CD4-positive, alpha-beta memory T cell (primary cell): ENCODE results near the gene LPAR5. TPM values are rescaled to one million over a fixed set of nuclear protein-coding genes. Genes with fewer than 3 reads are reported as not detected.

Experiments
- CTCF ChIA-PET: fragments of 350-600 bp; sonication (Branson Sonifier 250); formaldehyde crosslinking; loops from one replicate; lab custom pipeline; 2021; ENCODE audit warnings: inconsistent platforms; ENCODE audit not compliant: partially characterized antibody; lab: Charles Lee
- POLR2A ChIA-PET: fragments of 350-600 bp; sonication (Branson Sonifier 250); formaldehyde crosslinking; loops from one replicate; lab custom pipeline; 2021; ENCODE audit not compliant: partially characterized antibody; lab: Charles Lee
- DNase-seq, 5 donors: peaks; one replicate each; pipeline versions ENCODE4 v3.0.0 to v3.0.0-alpha.2; 2020 to 2022; ENCODE audit warnings: mixed read lengths in 1 of 5
- H3K27ac ChIP-seq: one replicate; pipeline ENCODE4 v1.7.0; 2013; ENCODE audit warnings: low read depth, low read length
- H3K27me3 ChIP-seq: 2 replicates; pipeline ENCODE4 v1.7.0; 2013; ENCODE audit warnings: mild to moderate bottlenecking, low read length, moderate library complexity; ENCODE audit not compliant: insufficient read depth
- H3K36me3 ChIP-seq: 2 replicates; pipeline ENCODE4 v1.7.0; 2013; ENCODE audit warnings: mild to moderate bottlenecking, low read length, moderate library complexity; ENCODE audit not compliant: insufficient read depth
- H3K4me1 ChIP-seq: 2 replicates; pipeline ENCODE4 v1.7.0; 2013; ENCODE audit warnings: mild to moderate bottlenecking, low read length, moderate library complexity; ENCODE audit not compliant: insufficient read depth
- H3K4me3 ChIP-seq, 2 donors: one replicate each; pipeline ENCODE4 v1.7.0; 2013; ENCODE audit warnings: low read length in 2 of 2, mild to moderate bottlenecking in 1 of 2
- H3K9me3 ChIP-seq, 2 donors: one replicate each; pipeline ENCODE4 v1.7.0; 2013; ENCODE audit warnings: low read length in 2 of 2, control low read depth in 1 of 2; ENCODE audit not compliant: control insufficient read depth in 1 of 2
- H3K27ac Mint-ChIP-seq, 7 donors: one replicate each; pipeline ENCODE4 v1.8.0; 2020 to 2021; ENCODE audit warnings: mixed read lengths in 7 of 7, mild to moderate bottlenecking in 6 of 7, inconsistent platforms in 3 of 7, moderate library complexity in 3 of 7
- H3K27me3 Mint-ChIP-seq, 2 donors: one replicate each; pipeline ENCODE4 v1.8.0; 2020 to 2021; ENCODE audit warnings: mixed read lengths in 2 of 2
- H3K36me3 Mint-ChIP-seq, 2 donors: one replicate each; pipeline ENCODE4 v1.8.0; 2020 to 2021; ENCODE audit warnings: mixed read lengths in 2 of 2, inconsistent platforms in 1 of 2, mild to moderate bottlenecking in 1 of 2
- H3K4me1 Mint-ChIP-seq, 4 donors: one replicate each; pipeline ENCODE4 v1.8.0; 2020 to 2021; ENCODE audit warnings: mixed read lengths in 4 of 4, mild to moderate bottlenecking in 1 of 4
- H3K4me3 Mint-ChIP-seq, 8 donors: one replicate each; pipeline ENCODE4 v1.8.0; 2020 to 2021; ENCODE audit warnings: mixed read lengths in 8 of 8, mild to moderate bottlenecking in 7 of 8, moderate library complexity in 6 of 8, inconsistent platforms in 3 of 8
- H3K9me3 Mint-ChIP-seq, 8 donors: one replicate each; pipeline ENCODE4 v1.8.0; 2020 to 2021; ENCODE audit warnings: mixed read lengths in 8 of 8, mild to moderate bottlenecking in 5 of 8, inconsistent platforms in 3 of 8, moderate library complexity in 1 of 8
- intact Hi-C: fragments of 100-400 bp; cut with micrococcal nuclease; formaldehyde crosslinking; loops from one replicate; pipeline ENCODE4 v1.15.1; 2023
- polyA plus RNA-seq, 2 donors: library from polyadenylated mRNA; unstranded; fragments of 300-500 nt; fragmentation: Illumina TruSeq; gene quantifications; one replicate each; pipeline ENCODE4 v1.2.3, GENCODE V29; 2021
- total RNA-seq, 2 experiments: library from RNA; stranded (reverse); gene quantifications; one replicate each; pipeline ENCODE4 v1.2.3, GENCODE V29; 2021

Gene LPAR5
- total and polyA plus RNA-seq, 4 experiments from 2014 or later, result 5.4 to 11.9 (median 10.6) TPM

DNA sequence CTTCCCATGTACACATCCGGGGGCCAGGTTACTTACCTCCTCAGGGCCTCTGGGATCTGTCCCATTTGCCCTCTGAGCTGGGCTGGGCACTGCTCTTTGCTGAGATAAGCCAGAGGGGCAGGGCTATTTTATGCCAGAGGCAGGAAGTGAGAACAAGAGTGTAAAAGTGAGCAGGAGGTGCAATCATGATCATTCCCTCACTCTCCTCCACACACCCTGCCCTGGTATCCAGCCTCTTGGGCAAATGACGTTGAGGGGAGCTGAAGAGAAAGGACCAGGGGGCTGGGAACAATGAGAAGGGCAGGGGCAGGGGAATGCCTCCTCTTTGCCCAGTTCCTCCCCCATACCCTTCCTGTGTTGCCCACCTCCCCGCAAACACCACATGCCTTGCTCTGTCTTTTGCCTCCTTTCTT is 4.2 kb downstream of the LPAR5 start:
- Mint-ChIP-seq H3K4me1 (peaks cover 37 to 76% (median 55%) of the 10 kb centered on the region in 4 donors), H3K36me3 (no peaks in the 10 kb centered on the region), H3K4me3 (peak overlapping the region; percentile 82 to 93 (median 88)), H3K27me3 (no peaks in the 10 kb centered on the region), H3K9me3 (no peaks in the 10 kb centered on the region), H3K27ac (peak overlapping the region; percentile 91 to 98 (median 97))
- peak overlapping the region; percentile 42 to 47 for H3K4me3 ChIP-seq
- H3K27me3 ChIP-seq, result no peaks in the 10 kb centered on the region
- H3K36me3 ChIP-seq, result no peaks in the 10 kb centered on the region
- intact Hi-C loops, result no loop called here
- ChIA-PET POLR2A (interaction anchor here (0.6 to 2.3 kb wide), 12 partner anchors 11 to 186 kb away, joined by 3 to 15 read pairs (median 3); partner anchors contain the start of genes ACRBP, CD27, COPS7A and ZNF384), CTCF (interaction anchor here (1.0 to 7.1 kb wide), 4 partner anchors 11 to 195 kb away, joined by 3 to 40 read pairs (median 3); no protein-coding TSS in a partner anchor)
- no peak for DNase-seq
- H3K27ac ChIP-seq, result peak overlapping the region; percentile 63
- no peaks in the 10 kb centered on the region for H3K9me3 ChIP-seq
- peaks cover 57% of the 10 kb centered on the region for H3K4me1 ChIP-seq

DNA sequence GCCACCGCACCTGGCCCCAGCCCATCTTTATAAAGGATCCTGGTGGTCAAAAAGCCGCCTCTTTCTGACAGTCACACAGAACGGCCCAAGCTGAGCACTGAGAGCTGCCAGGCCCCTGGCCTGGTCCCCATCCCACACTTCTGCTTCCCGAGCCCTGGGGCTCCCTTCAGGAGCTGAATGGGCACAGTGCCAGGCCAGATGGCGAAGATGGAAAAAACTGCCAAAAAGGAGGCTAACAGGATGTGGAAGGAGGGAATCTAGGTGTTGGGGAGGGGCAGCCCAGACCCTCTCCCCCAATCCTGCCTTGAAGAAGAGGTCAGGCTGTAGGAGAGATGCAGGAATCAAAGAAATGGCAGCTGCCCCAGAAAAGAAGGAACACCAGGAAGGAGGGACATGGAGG is 5.0 kb downstream of the LPAR5 start:
- peak overlapping the region; percentile 42 to 47 for H3K4me3 ChIP-seq
- H3K36me3 ChIP-seq, result no peaks in the 10 kb centered on the region
- peak overlapping the region in 6 of 7 donors; percentile 19 to 98 (median 96) for H3K27ac Mint-ChIP-seq
- H3K9me3 ChIP-seq, result no peaks in the 10 kb centered on the region
- intact Hi-C loops, result no loop called here
- no peak for DNase-seq
- no peaks in the 10 kb centered on the region for H3K36me3 Mint-ChIP-seq
- peak overlapping the region; percentile 82 to 93 (median 88) for H3K4me3 Mint-ChIP-seq
- POLR2A ChIA-PET, result interaction anchor here (0.5 to 2.3 kb wide), 5 partner anchors 17 to 93 kb away, joined by 3 to 15 read pairs (median 4); partner anchors contain the start of genes COPS7A and ZNF384
- H3K27me3 Mint-ChIP-seq, result no peaks in the 10 kb centered on the region
- CTCF ChIA-PET, result interaction anchor here (0.6 to 7.1 kb wide), 3 partner anchors 10 to 301 kb away, joined by 3 to 40 read pairs (median 4); no protein-coding TSS in a partner anchor
- peak overlapping the region; percentile 63 for H3K27ac ChIP-seq
- no peaks in the 10 kb centered on the region for H3K9me3 Mint-ChIP-seq
- H3K4me1 ChIP-seq, result peaks cover 57% of the 10 kb centered on the region
- H3K4me1 Mint-ChIP-seq, result peaks cover 38 to 72% (median 52%) of the 10 kb centered on the region in 4 donors
- H3K27me3 ChIP-seq, result no peaks in the 10 kb centered on the region

DNA sequence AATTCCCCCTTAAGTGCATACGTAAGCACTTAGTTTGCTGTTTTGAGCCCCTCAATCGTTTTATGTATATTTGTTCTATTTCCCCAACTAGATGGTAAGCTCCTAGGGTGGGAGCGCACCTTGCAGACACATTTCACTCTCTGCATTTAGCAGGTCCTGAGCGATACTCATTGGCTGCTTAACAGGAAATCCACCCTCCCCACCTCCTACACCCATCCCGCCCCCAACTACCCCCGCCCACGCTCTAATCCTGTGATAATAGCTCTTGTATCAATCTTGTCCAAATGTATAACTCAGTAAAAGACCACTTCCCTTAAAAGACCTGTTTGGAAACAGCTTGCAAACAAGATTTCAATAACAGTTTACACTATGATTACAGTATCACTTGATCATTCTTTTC is 8.1 kb downstream of the LPAR5 start:
- peak overlapping the region; percentile 2 to 98 (median 92) for H3K27ac Mint-ChIP-seq
- Histone ChIP-seq H3K9me3 (no peaks in the 10 kb centered on the region), H3K27ac (peak overlapping the region; percentile 31), H3K4me1 (peaks cover 42% of the 10 kb centered on the region), H3K4me3 (peak overlapping the region in 1 of 2 donors; percentile 57), H3K27me3 (no peaks in the 10 kb centered on the region), H3K36me3 (no peaks in the 10 kb centered on the region)
- H3K4me3 Mint-ChIP-seq, result peak overlapping the region; percentile 81 to 96 (median 88)
- peaks cover 28 to 53% (median 36%) of the 10 kb centered on the region in 4 donors for H3K4me1 Mint-ChIP-seq
- H3K9me3 Mint-ChIP-seq, result no peaks in the 10 kb centered on the region
- ChIA-PET CTCF (interaction anchor here (0.6 to 1.5 kb wide), 8 partner anchors 9 to 203 kb away, joined by 3 to 10 read pairs (median 3); partner anchors contain the start of gene MLF2), POLR2A (interaction anchor here (0.6 to 1.8 kb wide), 7 partner anchors 8 to 316 kb away, joined by 3 to 11 read pairs (median 4); partner anchors contain the start of genes C12orf57, RNU7-1 and ZNF384)
- peak; percentile 42 to 63 (median 53) for DNase-seq
- no peaks in the 10 kb centered on the region for H3K36me3 Mint-ChIP-seq
- H3K27me3 Mint-ChIP-seq, result no peaks in the 10 kb centered on the region
- intact Hi-C loops, result no loop called here

DNA sequence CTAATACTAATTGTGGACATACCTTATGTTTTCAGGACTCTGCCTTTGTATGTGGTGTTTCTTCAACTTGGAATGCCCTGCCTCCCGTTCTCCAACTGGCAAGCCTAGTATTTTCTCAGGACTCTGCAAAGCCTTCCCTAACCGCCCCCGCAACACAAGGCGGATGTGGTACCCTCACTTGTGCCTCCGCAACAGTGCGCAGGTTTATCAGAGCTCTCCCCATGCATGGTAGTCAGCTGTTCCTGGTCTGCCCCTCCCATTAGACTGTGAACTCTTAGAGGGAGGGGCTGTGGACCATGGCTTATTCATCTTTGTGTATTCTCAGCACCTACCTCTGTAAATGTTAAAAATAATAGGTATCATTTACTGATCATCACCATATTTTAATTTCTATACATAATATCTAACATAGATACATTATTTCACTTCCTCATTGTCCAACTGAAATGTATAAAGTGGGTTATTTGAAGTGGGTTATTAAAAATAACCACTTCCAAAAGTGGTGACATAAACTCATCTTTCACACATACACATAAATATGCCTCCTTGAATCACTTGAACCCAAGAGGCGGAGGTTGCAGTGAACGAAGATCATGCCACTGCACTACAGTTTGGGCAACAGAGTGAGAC is 9.0 kb downstream of the LPAR5 start:
- ChIA-PET POLR2A (interaction anchor here (0.7 to 1.8 kb wide), 6 partner anchors 7 to 317 kb away, joined by 3 to 11 read pairs (median 4); partner anchors contain the start of genes C12orf57, RNU7-1 and ZNF384), CTCF (interaction anchor here (1.4 to 1.5 kb wide), 3 partner anchors 16 to 153 kb away, joined by 3 to 4 read pairs (median 3); no protein-coding TSS in a partner anchor)
- Mint-ChIP-seq H3K27ac (peak overlapping the region in 5 of 7 donors; percentile 30 to 98 (median 92)), H3K27me3 (no peaks in the 10 kb centered on the region), H3K4me3 (peak overlapping the region; percentile 81 to 96 (median 88)), H3K36me3 (no peaks in the 10 kb centered on the region), H3K4me1 (peaks cover 21 to 45% (median 28%) of the 10 kb centered on the region in 4 donors), H3K9me3 (no peaks in the 10 kb centered on the region)
- H3K27me3 ChIP-seq, result no peaks in the 10 kb centered on the region
- DNase-seq, result no peak
- peak overlapping the region; percentile 31 for H3K27ac ChIP-seq
- H3K4me1 ChIP-seq, result peaks cover 34% of the 10 kb centered on the region
- H3K9me3 ChIP-seq, result no peaks in the 10 kb centered on the region
- peak overlapping the region in 1 of 2 donors; percentile 57 for H3K4me3 ChIP-seq
- no peaks in the 10 kb centered on the region for H3K36me3 ChIP-seq
- intact Hi-C loops, result no loop called here

DNA sequence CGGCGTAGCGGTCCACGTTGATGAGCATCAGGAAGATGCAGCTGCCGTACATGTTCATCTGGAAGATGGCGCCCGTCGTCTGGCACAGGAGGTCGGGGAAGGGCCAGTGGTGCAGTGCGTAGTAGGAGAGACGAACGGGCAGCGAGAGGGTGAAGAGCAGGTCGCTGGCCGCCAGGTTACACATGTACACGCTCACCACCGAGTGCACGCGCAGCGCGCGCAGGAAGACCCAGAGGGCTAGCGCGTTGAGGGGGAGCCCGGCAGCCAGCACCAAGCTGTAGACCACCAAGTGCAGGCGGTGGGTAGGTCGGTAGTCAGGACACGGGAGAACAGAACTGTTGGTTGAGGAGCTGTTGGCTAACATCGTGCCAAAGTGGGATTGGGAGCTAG is 14.9 kb downstream of the LPAR5 start:
- H3K4me1 Mint-ChIP-seq, result peaks cover 3 to 24% (median 7%) of the 10 kb centered on the region in 4 donors

DNA sequence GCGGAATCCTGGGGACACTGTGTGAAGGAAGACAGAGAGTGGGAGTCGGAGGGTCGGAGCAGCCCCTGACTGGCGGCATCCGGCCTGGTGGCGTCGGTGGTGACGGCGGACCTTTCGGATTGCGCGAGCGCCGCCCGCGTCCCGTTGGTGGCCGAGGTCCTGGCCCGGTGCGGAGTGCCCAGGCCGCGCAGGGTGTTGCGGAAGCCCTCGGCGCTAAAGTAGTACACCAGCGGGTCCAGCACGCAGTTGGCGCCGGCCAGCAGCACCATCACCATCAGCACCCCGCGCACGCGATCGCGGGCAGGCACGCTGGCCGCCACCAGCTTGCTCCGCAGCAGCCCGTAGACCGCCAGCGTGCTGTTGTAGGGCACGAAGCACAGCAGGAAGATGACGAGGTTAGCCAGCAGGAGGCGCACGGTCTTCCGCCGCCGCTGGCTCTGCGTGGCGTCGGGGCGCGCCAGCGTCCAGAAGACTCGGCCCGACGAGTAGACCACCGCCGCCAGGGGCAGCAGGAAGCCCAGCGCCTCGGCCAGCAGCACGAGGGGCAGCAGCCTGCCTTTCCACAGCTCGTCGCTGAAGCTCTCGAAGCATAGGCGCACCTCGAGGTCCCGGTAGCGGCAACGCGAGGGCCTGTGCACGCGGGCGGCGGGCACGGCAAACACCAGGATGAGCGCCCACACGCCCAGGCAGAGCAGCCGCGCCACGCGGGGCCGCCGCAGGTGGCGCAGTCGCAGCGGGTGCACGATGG is 15.4 kb downstream of the LPAR5 start:
- ChIA-PET CTCF (interaction anchor here (0.8 to 4.8 kb wide), 23 partner anchors 7 to 216 kb away, joined by 3 to 40 read pairs (median 4); partner anchors contain the start of genes ACRBP, LPAR5, MLF2 and ZNF384), POLR2A (interaction anchor here (0.6 to 2.6 kb wide), 9 partner anchors 7 to 133 kb away, joined by 3 to 10 read pairs (median 4); partner anchors contain the start of genes COPS7A, MLF2 and ZNF384)
- peak overlapping the region in 3 of 8 donors; percentile 54 to 78 (median 59) for H3K4me3 Mint-ChIP-seq
- H3K4me1 Mint-ChIP-seq, result peaks cover 3 to 24% (median 7%) of the 10 kb centered on the region in 4 donors
- peaks cover 4 to 6% of the 10 kb centered on the region in 2 donors for H3K36me3 Mint-ChIP-seq
- Histone ChIP-seq H3K27ac (no peak overlapping the region), H3K4me1 (no peaks in the 10 kb centered on the region), H3K9me3 (no peaks in the 10 kb centered on the region), H3K27me3 (no peaks in the 10 kb centered on the region), H3K36me3 (no peaks in the 10 kb centered on the region), H3K4me3 (peak overlapping the region in 1 of 2 donors; percentile 28)
- peak overlapping the region in 1 of 7 donors; percentile 36 for H3K27ac Mint-ChIP-seq
- H3K9me3 Mint-ChIP-seq, result no peaks in the 10 kb centered on the region
- peak in 2 of 5 donors; percentile 36 to 49 for DNase-seq
- intact Hi-C loops, result no loop called here
- H3K27me3 Mint-ChIP-seq, result no peaks in the 10 kb centered on the region

More for the DNA sequence above, 14.9 kb downstream of the LPAR5 start:
- no peak for DNase-seq
- POLR2A ChIA-PET, result interaction anchor here (0.6 to 2.6 kb wide), 5 partner anchors 11 to 132 kb away, joined by 3 to 10 read pairs (median 4); partner anchors contain the start of genes COPS7A and MLF2
- H3K4me3 Mint-ChIP-seq, result peak overlapping the region in 4 of 8 donors; percentile 21 to 78 (median 50)
- no peaks in the 10 kb centered on the region for H3K9me3 Mint-ChIP-seq
- no peaks in the 10 kb centered on the region for H3K27me3 ChIP-seq
- H3K9me3 ChIP-seq, result no peaks in the 10 kb centered on the region
- H3K27ac Mint-ChIP-seq, result peak overlapping the region in 4 of 7 donors; percentile 52 to 78 (median 72)
- peaks cover 4 to 6% of the 10 kb centered on the region in 2 donors for H3K36me3 Mint-ChIP-seq
- H3K27ac ChIP-seq, result no peak overlapping the region
- no peaks in the 10 kb centered on the region for H3K4me1 ChIP-seq
- no peaks in the 10 kb centered on the region for H3K27me3 Mint-ChIP-seq
- intact Hi-C loops, result no loop called here
- H3K36me3 ChIP-seq, result no peaks in the 10 kb centered on the region
- H3K4me3 ChIP-seq, result peak overlapping the region in 1 of 2 donors; percentile 28
- CTCF ChIA-PET, result interaction anchor here (0.6 to 4.8 kb wide), 21 partner anchors 8 to 215 kb away, joined by 3 to 40 read pairs (median 4); partner anchors contain the start of genes ACRBP, LPAR5, MLF2 and ZNF384
